ENCODE results near the gene SH3BP5L.
"Not testable (repeated sequence)": the region's sequence is repeated elsewhere in the genome, so short reads cannot be mapped to it uniquely, and the experiment has no call there.

DNA sequence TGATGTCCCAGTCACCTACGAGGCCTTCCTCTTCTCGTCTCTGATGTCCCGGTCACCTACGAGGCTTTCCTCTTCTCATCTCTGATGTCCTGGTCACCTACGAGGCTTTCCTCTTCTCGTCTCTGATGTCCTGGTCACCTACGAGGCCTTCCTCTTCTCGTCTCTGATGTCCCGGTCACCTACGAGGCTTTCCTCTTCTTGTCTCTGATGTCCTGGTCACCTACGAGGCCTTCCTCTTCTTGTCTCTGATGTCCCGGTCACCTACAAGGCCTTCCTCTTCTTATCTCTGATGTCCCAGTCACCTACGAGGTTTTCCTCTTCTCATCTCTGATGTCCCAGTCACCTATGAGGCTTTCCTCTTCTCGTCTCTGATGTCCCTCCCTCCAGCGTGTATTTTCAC is 22.2 kb downstream of the SH3BP5L start:
- not testable (repeated sequence) for TF ChIP-seq POLR2A (IDR thresholded peaks at IDR 0.05)
- TF ChIP-seq, protein P1, sequence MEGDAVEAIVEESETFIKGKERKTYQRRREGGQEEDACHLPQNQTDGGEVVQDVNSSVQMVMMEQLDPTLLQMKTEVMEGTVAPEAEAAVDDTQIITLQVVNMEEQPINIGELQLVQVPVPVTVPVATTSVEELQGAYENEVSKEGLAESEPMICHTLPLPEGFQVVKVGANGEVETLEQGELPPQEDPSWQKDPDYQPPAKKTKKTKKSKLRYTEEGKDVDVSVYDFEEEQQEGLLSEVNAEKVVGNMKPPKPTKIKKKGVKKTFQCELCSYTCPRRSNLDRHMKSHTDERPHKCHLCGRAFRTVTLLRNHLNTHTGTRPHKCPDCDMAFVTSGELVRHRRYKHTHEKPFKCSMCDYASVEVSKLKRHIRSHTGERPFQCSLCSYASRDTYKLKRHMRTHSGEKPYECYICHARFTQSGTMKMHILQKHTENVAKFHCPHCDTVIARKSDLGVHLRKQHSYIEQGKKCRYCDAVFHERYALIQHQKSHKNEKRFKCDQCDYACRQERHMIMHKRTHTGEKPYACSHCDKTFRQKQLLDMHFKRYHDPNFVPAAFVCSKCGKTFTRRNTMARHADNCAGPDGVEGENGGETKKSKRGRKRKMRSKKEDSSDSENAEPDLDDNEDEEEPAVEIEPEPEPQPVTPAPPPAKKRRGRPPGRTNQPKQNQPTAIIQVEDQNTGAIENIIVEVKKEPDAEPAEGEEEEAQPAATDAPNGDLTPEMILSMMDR (IDR thresholded peaks at IDR 0.05), result not testable (repeated sequence)

All from tibial nerve (tissue), 3 donors.